Measurements from ENCODE around the gene HYAL3. TPM values are rescaled to one million over a fixed set of nuclear protein-coding genes. Genes with fewer than 3 reads are reported as not detected.

The HYAL3 gene
- total and polyA plus RNA-seq, 2 of the 13 experiments (the other 11 are each of a cell fraction or from before 2014, with no cell fraction given) = 5.5 to 10.4 TPM

DNA sequence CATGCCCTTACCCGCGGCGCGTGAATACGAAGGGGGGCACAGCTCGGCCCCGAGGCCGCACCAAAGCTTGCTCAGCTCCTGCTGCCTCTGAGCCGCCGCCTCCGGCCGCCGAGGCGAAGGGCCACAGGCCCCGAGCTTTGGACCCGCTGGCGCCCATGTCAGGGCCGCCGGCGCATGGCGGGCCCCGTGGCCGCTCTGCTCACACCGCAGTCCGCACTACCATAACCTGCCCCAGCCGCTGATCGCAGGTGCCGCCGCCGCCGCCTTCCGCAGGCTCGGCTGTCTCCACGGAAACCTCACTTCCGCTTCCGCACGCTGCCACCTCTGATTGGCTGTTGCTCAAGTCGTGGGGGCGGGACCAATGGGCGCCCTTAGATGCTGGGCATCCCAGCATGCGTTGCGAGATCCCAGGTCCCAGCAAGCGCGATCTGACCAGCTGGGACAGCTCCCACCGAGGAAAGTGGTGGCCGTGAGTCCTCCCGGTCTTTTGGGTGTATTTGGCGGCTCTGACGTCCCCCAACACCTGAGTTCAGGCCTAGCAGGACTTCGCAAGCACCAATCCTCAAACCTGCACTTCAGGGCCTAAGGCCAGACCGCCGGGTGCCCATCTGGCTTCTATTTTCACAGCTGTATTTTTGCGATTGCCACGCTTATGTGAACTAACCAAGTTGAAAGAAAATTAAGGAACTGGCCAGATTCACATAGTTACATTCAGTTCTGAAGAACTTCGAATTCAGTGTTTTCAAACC, 28.9 kb upstream of the HYAL3 start, which contains the start of gene TUSC2 (continued):
- 0 out of 2 replicates have a peak, but pooled peaks have one; percentile 13 for TF ChIP-seq PPARG (CRISPR knock-in tag; conservative IDR thresholded peaks at IDR 0.05)
- TF ChIP-seq WIZ (CRISPR knock-in tag; IDR thresholded peaks at IDR 0.05) = no peak; the same call in 1 of the 2 replicates
- TF ChIP-seq, protein P1, sequence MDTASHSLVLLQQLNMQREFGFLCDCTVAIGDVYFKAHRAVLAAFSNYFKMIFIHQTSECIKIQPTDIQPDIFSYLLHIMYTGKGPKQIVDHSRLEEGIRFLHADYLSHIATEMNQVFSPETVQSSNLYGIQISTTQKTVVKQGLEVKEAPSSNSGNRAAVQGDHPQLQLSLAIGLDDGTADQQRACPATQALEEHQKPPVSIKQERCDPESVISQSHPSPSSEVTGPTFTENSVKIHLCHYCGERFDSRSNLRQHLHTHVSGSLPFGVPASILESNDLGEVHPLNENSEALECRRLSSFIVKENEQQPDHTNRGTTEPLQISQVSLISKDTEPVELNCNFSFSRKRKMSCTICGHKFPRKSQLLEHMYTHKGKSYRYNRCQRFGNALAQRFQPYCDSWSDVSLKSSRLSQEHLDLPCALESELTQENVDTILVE (CRISPR knock-in tag; IDR thresholded peaks at IDR 0.05) = peak; percentile 71
- no peak for TF ChIP-seq ZNF256 (CRISPR knock-in tag; conservative IDR thresholded peaks at IDR 0.05)
- TF ChIP-seq, protein P2, sequence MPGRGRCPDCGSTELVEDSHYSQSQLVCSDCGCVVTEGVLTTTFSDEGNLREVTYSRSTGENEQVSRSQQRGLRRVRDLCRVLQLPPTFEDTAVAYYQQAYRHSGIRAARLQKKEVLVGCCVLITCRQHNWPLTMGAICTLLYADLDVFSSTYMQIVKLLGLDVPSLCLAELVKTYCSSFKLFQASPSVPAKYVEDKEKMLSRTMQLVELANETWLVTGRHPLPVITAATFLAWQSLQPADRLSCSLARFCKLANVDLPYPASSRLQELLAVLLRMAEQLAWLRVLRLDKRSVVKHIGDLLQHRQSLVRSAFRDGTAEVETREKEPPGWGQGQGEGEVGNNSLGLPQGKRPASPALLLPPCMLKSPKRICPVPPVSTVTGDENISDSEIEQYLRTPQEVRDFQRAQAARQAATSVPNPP (CRISPR knock-in tag; IDR thresholded peaks at IDR 0.05) = 0 out of 2 replicates have a peak, but pooled peaks have one; percentile 5
- TF ChIP-seq ZNF230 (CRISPR knock-in tag; IDR thresholded peaks at IDR 0.05) = 0 out of 2 replicates have a peak, but pooled peaks have one; percentile 64
- TF ChIP-seq U2AF1 (optimal IDR thresholded peaks at IDR 0.05; ENCODE audit: low read depth, low read length) = no peak
- TF ChIP-seq, protein P3, sequence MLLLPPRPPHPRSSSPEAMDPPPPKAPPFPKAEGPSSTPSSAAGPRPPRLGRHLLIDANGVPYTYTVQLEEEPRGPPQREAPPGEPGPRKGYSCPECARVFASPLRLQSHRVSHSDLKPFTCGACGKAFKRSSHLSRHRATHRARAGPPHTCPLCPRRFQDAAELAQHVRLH (CRISPR knock-in tag; IDR thresholded peaks at IDR 0.05; ENCODE audit: borderline replicate concordance, low read depth) = 0 out of 2 replicates have a peak, but pooled peaks have one; percentile 35
- TF ChIP-seq SOX5 (CRISPR knock-in tag; IDR thresholded peaks at IDR 0.05; ENCODE audit: borderline replicate concordance) = no peak
- TF ChIP-seq, protein P4, sequence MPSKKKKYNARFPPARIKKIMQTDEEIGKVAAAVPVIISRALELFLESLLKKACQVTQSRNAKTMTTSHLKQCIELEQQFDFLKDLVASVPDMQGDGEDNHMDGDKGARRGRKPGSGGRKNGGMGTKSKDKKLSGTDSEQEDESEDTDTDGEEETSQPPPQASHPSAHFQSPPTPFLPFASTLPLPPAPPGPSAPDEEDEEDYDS (CRISPR knock-in tag; IDR thresholded peaks at IDR 0.05) = peak; percentile 98
- TF ChIP-seq, protein P5, sequence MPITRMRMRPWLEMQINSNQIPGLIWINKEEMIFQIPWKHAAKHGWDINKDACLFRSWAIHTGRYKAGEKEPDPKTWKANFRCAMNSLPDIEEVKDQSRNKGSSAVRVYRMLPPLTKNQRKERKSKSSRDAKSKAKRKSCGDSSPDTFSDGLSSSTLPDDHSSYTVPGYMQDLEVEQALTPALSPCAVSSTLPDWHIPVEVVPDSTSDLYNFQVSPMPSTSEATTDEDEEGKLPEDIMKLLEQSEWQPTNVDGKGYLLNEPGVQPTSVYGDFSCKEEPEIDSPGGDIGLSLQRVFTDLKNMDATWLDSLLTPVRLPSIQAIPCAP (CRISPR knock-in tag; IDR thresholded peaks at IDR 0.05; ENCODE audit: low read depth) = no peak
- TF ChIP-seq ZNF781 (CRISPR knock-in tag; IDR thresholded peaks at IDR 0.05; ENCODE audit: borderline replicate concordance, not compliant biosample characterization) = peak; percentile 16
- no peak for TF ChIP-seq SATB2 (CRISPR knock-in tag; IDR thresholded peaks at IDR 0.05)
- no peak for TF ChIP-seq ZFAT (CRISPR knock-in tag; conservative IDR thresholded peaks at IDR 0.05)
- TF ChIP-seq, protein P6, sequence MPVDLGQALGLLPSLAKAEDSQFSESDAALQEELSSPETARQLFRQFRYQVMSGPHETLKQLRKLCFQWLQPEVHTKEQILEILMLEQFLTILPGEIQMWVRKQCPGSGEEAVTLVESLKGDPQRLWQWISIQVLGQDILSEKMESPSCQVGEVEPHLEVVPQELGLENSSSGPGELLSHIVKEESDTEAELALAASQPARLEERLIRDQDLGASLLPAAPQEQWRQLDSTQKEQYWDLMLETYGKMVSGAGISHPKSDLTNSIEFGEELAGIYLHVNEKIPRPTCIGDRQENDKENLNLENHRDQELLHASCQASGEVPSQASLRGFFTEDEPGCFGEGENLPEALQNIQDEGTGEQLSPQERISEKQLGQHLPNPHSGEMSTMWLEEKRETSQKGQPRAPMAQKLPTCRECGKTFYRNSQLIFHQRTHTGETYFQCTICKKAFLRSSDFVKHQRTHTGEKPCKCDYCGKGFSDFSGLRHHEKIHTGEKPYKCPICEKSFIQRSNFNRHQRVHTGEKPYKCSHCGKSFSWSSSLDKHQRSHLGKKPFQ (CRISPR knock-in tag; IDR thresholded peaks at IDR 0.05; ENCODE audit: insufficient replicate concordance) = no peak
- no peak; the same call in 1 of the 2 replicates for TF ChIP-seq TBP (CRISPR knock-in tag; IDR thresholded peaks at IDR 0.05)
- no peak for TF ChIP-seq ZNF780A (CRISPR knock-in tag; IDR thresholded peaks at IDR 0.05)
- peak; percentile 49; the same call in 1 of the 2 replicates for TF ChIP-seq ZBTB38 (CRISPR knock-in tag; IDR thresholded peaks at IDR 0.05)
- TF ChIP-seq MIXL1 (CRISPR knock-in tag; IDR thresholded peaks at IDR 0.05) = 0 out of 2 replicates have a peak, but pooled peaks have one; percentile 39
- TF ChIP-seq, protein P7, sequence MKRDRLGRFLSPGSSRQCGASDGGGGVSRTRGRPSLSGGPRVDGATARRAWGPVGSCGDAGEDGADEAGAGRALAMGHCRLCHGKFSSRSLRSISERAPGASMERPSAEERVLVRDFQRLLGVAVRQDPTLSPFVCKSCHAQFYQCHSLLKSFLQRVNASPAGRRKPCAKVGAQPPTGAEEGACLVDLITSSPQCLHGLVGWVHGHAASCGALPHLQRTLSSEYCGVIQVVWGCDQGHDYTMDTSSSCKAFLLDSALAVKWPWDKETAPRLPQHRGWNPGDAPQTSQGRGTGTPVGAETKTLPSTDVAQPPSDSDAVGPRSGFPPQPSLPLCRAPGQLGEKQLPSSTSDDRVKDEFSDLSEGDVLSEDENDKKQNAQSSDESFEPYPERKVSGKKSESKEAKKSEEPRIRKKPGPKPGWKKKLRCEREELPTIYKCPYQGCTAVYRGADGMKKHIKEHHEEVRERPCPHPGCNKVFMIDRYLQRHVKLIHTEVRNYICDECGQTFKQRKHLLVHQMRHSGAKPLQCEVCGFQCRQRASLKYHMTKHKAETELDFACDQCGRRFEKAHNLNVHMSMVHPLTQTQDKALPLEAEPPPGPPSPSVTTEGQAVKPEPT (CRISPR knock-in tag; IDR thresholded peaks at IDR 0.05; ENCODE audit: low read depth) = no peak; the same call in 1 of the 2 replicates
- no peak for TF ChIP-seq ZNF724P (CRISPR knock-in tag; IDR thresholded peaks at IDR 0.05; ENCODE audit: borderline replicate concordance)
- no peak for TF ChIP-seq JUND (CRISPR knock-in tag; IDR thresholded peaks at IDR 0.05)
- no peak; the same call in 1 of the 2 replicates for TF ChIP-seq RFX1 (IDR thresholded peaks at IDR 0.05)
